ENCODE results near the gene TXNRD1.
"Not testable (repeated sequence)": the region's sequence is repeated elsewhere in the genome, so short reads cannot be mapped to it uniquely, and the experiment has no call there.

DNA sequence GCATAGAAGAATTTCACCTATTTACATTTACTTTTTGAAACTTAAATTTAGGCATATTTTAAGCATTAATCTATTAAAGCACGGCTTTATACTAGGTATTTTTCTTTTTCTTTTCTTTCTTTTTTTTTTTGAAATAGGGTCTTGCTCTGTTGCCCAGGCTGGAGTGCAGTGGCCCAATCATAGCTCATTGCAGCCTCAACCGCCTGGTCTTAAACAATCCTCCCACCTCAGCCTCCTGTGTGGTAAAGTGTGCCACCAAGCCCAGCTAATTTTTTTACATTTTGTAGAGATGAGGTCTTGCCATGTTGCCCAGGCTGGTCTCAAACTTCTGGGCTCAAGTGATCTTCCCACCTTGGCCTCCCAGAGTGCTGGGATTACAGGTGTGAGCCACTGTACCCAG, 2.9 kb downstream of the TXNRD1 start:
- TF ChIP-seq POLR2A, POLR2AphosphoS5, EP300 (IDR thresholded peaks at IDR 0.05): not testable (repeated sequence)
- TF ChIP-seq, protein P1, sequence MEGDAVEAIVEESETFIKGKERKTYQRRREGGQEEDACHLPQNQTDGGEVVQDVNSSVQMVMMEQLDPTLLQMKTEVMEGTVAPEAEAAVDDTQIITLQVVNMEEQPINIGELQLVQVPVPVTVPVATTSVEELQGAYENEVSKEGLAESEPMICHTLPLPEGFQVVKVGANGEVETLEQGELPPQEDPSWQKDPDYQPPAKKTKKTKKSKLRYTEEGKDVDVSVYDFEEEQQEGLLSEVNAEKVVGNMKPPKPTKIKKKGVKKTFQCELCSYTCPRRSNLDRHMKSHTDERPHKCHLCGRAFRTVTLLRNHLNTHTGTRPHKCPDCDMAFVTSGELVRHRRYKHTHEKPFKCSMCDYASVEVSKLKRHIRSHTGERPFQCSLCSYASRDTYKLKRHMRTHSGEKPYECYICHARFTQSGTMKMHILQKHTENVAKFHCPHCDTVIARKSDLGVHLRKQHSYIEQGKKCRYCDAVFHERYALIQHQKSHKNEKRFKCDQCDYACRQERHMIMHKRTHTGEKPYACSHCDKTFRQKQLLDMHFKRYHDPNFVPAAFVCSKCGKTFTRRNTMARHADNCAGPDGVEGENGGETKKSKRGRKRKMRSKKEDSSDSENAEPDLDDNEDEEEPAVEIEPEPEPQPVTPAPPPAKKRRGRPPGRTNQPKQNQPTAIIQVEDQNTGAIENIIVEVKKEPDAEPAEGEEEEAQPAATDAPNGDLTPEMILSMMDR (IDR thresholded peaks at IDR 0.05) = not testable (repeated sequence)
